GM19240 (cell line): ENCODE results near the gene BCORL1.

Experiments
- DNase-seq: peaks from one replicate; pipeline ENCODE4 v3.0.0; 2011; ENCODE audit warnings: low spot score; ENCODE audit not compliant: insufficient read length

Gene BCORL1

GRCh38 chrX:130060122-130061069 is 78.0 kb downstream of the BCORL1 start:
- peak; percentile 89 for DNase-seq

DNA sequence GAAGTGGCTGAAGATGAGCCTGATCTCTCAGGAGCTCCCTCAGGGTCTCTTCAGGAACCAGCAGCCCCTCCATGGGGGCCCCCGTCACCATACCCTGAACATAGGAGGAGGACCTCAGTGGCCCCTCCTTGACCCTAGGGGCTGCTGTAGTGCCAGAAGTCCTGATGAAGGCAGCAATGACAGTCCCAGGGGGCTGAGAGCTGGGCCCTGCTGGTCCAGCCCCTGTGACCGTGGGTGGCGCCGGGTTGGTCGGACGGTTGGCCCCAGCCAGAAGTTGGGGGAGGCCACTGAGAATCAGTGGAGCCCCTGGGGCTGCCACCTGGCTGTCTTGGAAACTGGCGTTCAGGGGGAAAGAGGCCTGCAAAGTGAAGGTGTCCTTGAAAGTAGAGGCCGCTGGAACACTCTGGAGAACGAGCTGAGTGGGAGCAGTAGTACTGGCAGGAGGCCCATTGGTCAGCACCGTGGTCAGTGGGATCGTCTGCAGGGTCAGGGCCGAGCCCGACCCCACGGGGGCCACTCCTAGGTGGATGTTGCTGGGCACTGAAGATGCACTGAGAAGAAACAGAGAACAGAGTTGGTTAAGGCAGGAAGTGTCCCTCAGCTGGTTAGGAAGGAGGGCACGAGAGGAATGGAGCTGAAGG is 84.7 kb downstream of the BCORL1 start:
- DNase-seq = no peak

GRCh38 chrX:130071611-130072344 is 89.3 kb downstream of the BCORL1 start:
- no peak for DNase-seq

DNA sequence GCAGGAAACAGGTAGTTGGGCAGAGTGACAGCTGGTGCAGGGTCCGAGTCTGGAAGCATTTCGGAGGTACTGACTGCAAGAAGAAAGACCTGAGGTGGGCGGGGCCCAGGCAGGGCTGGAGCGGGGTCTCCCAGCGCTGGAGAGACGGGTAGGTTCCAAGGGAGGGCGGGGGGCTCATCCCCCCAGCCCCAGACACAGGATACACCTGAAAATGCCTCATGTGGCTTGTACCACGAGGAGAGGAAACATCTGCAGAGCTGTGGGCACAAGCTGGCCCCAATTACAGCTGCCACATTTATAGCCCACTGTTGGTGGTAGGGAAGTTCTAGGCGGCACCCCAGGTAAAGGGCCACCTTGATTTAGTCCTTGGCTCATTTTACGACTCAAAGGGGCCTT is 89.9 kb downstream of the BCORL1 start:
- DNase-seq = no peak

DNA sequence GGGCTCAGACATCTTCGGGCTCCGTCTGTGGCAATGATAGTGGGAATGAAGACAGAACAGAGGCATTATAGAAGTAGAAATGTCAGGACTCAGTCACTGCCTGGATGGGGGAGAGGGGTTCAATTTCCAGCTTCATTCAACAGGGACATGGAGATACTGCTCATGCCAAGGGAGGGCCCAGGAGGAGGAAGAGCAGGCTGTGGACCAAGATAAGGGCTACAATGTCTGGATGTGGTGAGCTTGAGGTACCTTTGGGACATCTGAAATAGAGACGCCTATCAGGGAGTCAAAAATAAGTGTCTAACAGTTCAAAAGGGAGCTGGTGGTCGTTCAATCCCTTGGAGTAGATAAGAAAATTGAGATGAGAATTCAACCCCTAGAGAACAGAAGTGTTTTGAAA is 93.3 kb downstream of the BCORL1 start:
- DNase-seq = no peak

- peak; percentile 47 for DNase-seq
These were observed 97.5 kb downstream of the BCORL1 start for GRCh38 chrX:130079824-130080406.

DNA sequence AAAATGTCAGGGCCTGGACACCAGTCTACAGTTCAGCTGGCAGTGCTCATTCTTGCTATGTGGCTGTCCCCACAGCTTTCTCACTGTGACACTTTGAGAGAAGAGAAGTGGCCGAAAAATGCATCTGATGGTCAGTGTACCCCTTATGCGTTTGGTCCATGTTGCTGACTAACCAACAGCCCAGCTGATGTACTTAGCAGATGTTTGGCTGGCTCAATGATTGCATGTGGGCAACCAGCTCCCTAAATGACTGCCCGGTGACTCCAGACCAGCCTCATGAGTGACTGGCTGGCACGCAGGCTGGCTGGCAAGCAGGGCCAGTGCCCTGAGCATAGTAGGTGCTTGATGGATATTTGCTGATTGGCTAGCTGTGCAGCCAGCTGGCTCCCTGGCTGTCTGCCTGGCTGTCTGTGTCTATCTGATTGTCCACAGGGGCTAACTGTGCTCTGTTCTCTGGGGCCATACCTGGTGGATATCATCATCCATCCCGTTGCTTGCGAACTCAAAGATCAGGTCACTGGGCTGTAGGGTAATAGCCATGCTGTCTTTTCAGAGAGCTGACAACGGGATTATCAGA is 98.4 kb downstream of the BCORL1 start:
- DNase-seq = no peak

- no peak for DNase-seq
These were observed 99.1 kb downstream of the BCORL1 start for GRCh38 chrX:130081421-130082045.

DNA sequence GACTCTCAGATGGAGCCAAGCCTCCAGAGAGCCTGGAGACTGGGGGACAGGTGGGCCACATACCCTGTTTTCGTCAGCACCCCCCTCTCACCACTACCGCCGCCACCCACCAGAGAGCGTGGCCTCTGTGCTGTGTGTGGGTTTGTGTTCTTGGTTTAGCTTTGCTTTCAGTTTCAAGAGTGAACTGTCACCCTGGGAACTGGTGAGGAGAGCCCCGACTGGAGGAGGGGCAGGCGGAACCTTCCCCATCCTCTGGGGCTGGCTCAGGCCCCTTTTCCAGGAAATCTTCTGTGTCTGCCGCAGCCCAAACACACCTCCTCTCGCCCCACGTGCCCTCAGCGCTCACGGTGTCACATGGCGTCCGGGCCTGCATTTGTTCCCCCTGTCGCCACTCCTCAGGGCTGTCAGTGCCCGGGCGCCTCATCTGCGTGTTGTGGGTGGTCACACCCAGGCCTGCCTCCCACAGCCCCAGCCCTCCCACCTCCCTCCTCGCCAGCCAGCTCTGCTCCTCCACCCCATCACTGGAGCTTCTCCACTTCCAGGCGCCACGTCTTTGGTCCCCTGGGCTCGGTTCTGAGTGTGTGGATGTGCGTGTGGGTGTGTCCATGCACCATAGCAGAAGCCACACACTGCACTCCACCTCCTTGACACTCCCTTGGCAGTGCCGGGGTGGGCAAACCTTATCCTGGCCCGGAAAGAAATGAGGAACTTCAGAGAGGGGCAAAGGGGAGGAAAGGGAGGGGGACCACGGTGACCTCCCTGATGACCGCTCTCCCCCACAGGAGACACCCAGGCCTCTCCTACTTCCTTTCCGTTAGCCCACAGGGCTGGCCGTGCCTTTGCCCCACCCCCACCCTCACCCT is 100.0 kb downstream of the BCORL1 start:
- peak; percentile 39 for DNase-seq

GRCh38 chrX:130083107-130083490 is 100.7 kb downstream of the BCORL1 start:
- DNase-seq = no peak

DNA sequence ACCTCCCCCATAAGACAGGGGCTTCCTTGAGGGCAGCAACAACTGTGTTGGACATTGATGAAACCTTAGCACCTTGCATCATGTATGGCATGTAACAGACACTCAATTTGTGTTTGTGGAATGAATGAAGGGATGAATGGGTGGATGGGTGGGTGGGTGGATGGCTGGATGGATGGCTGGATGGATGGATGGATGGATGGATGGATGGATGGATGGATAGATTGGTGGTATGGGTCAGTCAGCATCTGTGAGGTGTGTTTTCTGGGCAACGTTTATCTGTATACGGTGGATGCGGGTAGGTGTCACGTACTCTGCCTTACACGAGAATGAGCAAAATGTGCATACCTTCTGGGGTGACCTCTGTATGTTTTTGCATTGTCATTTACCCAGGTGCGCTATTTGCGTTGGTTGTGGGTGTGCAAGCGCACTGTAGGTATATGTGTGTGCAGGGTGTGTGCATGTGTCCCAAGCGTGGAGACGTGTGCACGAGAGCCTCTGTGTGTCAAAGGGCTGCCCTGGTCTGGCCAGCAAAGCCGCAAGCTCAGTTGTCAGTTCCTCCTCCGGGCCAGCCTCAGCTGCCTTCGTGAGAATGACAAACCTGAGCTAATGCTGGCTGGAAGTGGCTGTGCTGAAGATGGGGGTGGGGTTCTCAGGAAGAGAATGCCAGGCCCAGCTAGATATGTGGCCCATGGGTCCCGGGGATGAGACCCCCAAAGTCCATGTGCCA is 101.4 kb downstream of the BCORL1 start:
- DNase-seq = no peak

DNA sequence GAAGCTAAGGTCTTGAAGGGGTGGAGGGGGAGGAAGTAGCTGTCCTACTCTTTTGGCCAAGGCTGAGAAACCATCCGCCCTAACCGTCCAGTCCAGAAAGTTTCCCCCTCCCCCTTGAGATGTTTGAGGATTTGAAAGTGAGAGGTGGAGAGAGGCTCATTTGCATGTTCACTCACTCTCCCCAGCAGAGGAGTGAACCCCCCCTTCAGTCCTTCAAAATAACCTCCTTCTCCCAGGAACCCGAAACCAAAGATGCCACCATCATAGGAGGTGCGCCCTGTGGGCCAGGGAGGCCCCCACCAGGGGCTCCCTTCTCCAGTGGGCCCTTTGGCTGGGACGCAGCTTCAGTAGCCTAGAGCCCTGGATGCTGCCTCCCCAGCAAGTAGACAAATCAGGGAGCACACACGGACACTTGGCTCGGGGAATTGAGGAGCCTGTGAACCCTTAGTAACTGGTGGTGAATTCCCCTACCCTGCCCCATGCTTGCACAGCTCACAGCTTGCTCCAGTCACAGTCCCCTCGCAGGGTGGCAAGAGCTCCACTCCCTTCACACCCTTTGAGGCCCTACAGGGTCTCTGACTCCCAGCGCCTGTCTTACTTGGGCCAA is 102.3 kb downstream of the BCORL1 start:
- no peak for DNase-seq

DNA sequence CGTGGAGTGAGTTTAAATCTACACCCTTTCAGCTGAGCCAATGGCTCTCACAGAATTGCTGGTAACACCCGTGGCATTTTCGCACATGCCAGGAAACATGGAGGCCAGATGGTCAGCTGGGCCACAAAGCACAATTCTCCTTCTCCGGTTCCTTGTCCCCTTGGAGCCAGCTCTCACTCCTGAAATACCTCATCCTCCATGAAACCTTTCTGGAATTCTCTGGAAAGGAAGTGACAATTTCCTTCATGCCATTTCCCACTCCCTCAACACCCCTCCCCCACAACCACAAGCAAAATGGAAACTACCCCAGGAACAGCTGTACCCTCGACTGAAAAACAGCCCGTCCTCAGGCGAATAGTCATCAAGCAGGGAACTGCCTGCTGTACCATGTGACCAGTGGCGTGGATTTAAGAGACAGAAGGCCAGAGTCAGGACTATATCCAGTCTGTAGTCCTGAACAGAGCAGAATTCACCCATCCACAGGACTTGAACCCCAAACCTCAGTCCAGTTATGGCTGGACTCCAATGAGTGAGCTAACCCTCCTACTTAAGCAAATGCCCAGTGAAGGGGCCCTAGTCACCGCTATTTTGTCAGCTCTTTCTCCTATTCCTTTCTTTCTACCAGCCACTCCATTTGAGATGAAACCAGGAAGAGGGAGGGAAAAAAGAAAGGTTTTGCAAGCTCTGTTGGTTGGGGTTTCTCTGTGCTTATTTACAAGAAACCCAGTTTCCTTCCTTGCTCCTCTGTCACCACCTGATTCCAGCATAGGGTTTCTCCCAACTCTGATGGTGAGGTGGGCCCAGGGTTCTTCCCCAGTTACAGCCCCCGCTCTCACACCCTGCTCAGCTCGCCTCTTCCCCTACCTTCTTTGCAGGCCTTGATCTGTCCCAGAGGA is 103.4 kb downstream of the BCORL1 start:
- no peak for DNase-seq

GRCh38 chrX:130086447-130087206 is 104.2 kb downstream of the BCORL1 start:
- DNase-seq = no peak

DNA sequence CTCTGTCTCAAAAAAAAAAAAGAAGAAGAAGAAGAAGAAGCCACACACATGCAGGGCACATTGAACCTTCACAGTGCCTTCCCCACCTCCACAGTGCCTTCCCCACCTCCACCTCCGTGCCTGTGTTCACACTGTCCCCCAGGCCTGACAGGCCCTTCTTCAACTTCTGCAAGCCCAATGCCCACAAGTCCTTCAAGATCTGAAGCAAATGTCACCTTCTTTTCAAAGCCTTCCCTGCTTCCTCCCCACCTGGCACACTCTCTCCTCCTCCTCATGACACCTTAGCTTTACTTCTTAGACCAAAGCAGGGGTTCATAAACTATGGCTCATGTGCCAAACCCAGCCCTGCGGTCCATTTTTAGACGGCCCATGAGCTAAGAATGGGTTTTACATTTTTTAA is 107.9 kb downstream of the BCORL1 start:
- no peak for DNase-seq

GRCh38 chrX:130091980-130092522 is 109.6 kb downstream of the BCORL1 start:
- peak; percentile 81 for DNase-seq

- DNase-seq = no peak
These were observed 110.8 kb downstream of the BCORL1 start for GRCh38 chrX:130093271-130093670.
